GM19395 (cell line): ENCODE data around the gene SLC1A7.

Experiments used
- ATAC-seq: cut with Tn5 transposase; IDR thresholded peaks from one replicate; pipeline ENCODE4 v1.9.1; 2021; ENCODE audit warnings: mild to moderate bottlenecking, moderate library complexity; ENCODE audit not compliant: unreplicated experiment

Gene SLC1A7

GRCh38 chr1:53134961-53135734, 7.3 kb downstream of the SLC1A7 start:
- no peak for ATAC-seq

- no peak for ATAC-seq
Observed at GRCh38 chr1:53134042-53134485, 8.4 kb downstream of the SLC1A7 start.

GRCh38 chr1:53133261-53134041, 9.0 kb downstream of the SLC1A7 start:
- no peak for ATAC-seq

GRCh38 chr1:53132176-53132575, 10.3 kb downstream of the SLC1A7 start:
- no peak for ATAC-seq

- ATAC-seq, result no peak
Observed at GRCh38 chr1:53131590-53131938, 10.9 kb downstream of the SLC1A7 start.

GRCh38 chr1:53130878-53131589, 11.4 kb downstream of the SLC1A7 start:
- ATAC-seq, result no peak

GRCh38 chr1:53130598-53130877, 11.9 kb downstream of the SLC1A7 start:
- ATAC-seq, result no peak

GRCh38 chr1:53129891-53130597, 12.4 kb downstream of the SLC1A7 start:
- no peak for ATAC-seq

GRCh38 chr1:53128401-53128800, 14.0 kb downstream of the SLC1A7 start:
- no peak for ATAC-seq

- no peak for ATAC-seq
Observed at GRCh38 chr1:53127546-53127945, 14.9 kb downstream of the SLC1A7 start.

- no peak for ATAC-seq
Observed at GRCh38 chr1:53126495-53126894, 15.9 kb downstream of the SLC1A7 start.

- no peak for ATAC-seq
Observed at GRCh38 chr1:53125623-53126360, 16.6 kb downstream of the SLC1A7 start.

- no peak for ATAC-seq
Observed at GRCh38 chr1:53125122-53125521, 17.3 kb downstream of the SLC1A7 start.

- no peak for ATAC-seq
Observed at GRCh38 chr1:53123453-53124140, 18.8 kb downstream of the SLC1A7 start.

- no peak for ATAC-seq
Observed at GRCh38 chr1:53122961-53123413, 19.5 kb downstream of the SLC1A7 start.

GRCh38 chr1:53122201-53122885, 20.1 kb downstream of the SLC1A7 start:
- ATAC-seq, result no peak

- no peak for ATAC-seq
Observed at GRCh38 chr1:53121319-53122172, 20.9 kb downstream of the SLC1A7 start.

- no peak for ATAC-seq
Observed at GRCh38 chr1:53120659-53121058, 21.8 kb downstream of the SLC1A7 start.
